H54 (cell line): ENCODE results near the gene CHFR.
"Not testable (repeated sequence)": the region's sequence is repeated elsewhere in the genome, so short reads cannot be mapped to it uniquely, and the experiment has no call there.

Source experiments
- DNase-seq: peaks from one replicate; pipeline ENCODE4 v3.0.0; 2011; ENCODE audit warnings: low spot score, mixed read lengths; ENCODE audit not compliant: insufficient read length
- FAIRE-seq: peaks from 3 replicates; lab custom pipeline; 2011; peaks lifted over from hg19 to GRCh38; lab: Jason Lieb, UNC
- POLR2A ChIP-seq: IDR thresholded peaks from 2 replicates; pipeline ENCODE4 v1.6.1; 2011; ENCODE audit warnings: low read depth, mild to moderate bottlenecking, low read length

Gene CHFR

DNA sequence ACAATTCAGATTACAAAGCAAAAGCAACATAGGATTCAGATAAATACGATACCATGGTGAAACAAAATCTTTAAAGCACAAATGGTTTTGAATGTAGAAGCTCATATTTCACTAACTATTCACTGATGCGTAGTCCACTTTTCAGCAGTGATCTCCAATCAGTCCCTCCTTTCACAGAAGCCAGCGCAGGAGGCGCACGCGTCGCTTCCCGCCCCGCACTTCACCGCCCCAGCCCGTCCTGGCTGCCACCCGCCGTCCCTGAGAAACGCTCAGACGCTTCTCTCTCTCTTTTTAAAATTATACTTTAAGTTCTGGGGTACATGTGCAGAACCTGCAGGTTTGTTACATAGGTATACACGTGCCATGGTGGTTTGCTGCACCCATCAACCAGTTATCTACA lies 19.8 kb upstream of the CHFR start:
- DNase-seq, result no peak
- TF ChIP-seq POLR2A, result no peak
- no peak for FAIRE-seq

GRCh38 chr12:132904718-132905328 lies 17.4 kb upstream of the CHFR start:
- TF ChIP-seq POLR2A, result no peak
- DNase-seq, result no peak
- no peak for FAIRE-seq

DNA sequence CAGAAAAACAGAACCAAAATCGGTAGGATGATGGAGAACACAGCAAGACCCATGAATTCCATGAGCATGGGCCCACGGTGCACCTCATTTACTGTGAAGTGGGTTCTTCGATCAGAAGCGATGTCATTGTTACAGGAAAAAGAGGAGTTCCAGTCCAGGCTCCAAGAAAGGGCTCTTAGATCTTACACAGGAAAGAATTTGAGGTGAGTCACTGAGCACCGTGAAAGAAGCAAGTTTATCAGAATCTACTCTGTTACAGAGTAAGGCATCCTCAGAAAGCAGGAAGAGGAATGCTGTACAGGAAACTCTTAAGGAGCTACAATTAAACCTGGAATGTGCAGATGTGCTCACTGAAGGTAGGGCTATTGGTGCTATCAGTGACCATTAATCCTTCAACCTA lies 11.6 kb upstream of the CHFR start:
- DNase-seq (no peak), FAIRE-seq (no peak)
- TF ChIP-seq POLR2A, result no peak

GRCh38 chr12:132888852-132889251 lies 1.4 kb upstream of the CHFR start:
- DNase-seq, result no peak
- no peak for FAIRE-seq
- TF ChIP-seq POLR2A, result no peak

- no peak for FAIRE-seq
Measured at GRCh38 chr12:132886529-132887477, 602 bp downstream of the CHFR start.

DNA sequence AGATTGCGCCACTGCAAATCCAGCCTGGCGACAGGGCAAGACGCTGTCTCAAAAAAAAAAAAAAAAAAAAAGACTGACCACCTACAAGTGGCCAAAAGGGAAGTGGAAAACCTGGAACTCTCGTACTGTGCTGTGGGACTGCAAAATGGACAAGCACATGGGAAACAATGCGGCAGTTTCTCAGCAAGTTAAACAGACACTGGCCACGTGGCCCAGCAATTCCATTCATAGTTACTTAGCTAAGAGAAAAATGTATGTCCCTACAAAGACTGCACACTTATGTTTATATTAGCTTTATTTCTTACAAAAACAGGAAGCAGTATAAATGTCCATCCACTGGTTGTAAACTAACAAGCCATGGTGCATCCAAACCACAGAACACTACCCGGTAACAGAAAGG lies 5.6 kb downstream of the CHFR start:
- DNase-seq (no peak), FAIRE-seq (no peak)
- no peak for TF ChIP-seq POLR2A

More at GRCh38 chr12:132886529-132887477, 602 bp downstream of the CHFR start:
- no peak for TF ChIP-seq POLR2A
- peak; percentile 23 for DNase-seq

GRCh38 chr12:132874620-132875019 lies 12.8 kb downstream of the CHFR start:
- not testable (repeated sequence) for DNase-seq, FAIRE-seq

DNA sequence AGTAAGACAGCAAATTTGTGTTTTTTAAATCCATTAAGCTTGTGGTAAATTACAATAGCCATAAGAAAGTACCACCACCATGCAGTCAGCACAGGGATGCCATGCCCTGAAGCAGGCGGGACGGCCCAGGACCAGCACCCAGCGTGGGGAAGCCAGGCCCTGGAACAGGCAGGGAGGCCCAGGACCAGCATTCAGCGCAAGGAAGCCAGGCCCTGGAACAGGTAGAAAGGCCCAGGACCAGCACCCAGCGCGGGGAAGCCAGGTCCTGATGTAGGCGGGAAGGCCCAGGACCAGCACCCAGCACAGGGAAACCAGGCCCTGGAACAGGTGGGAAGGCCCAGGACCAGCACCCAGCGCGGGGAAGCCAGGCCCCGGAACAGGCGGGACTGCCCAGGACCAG lies 13.2 kb downstream of the CHFR start:
- TF ChIP-seq POLR2A, result no peak
- DNase-seq, result no peak
- FAIRE-seq, result no peak

GRCh38 chr12:132873724-132874123 lies 13.7 kb downstream of the CHFR start:
- FAIRE-seq (no peak), DNase-seq (no peak)
- TF ChIP-seq POLR2A, result no peak

- no peak for TF ChIP-seq POLR2A
- FAIRE-seq, result no peak
- no peak for DNase-seq
Measured at GRCh38 chr12:132872975-132873421, 14.4 kb downstream of the CHFR start.

- no peak for FAIRE-seq
- no peak for DNase-seq
- no peak for TF ChIP-seq POLR2A
Measured at GRCh38 chr12:132872073-132872855, 15.1 kb downstream of the CHFR start.

DNA sequence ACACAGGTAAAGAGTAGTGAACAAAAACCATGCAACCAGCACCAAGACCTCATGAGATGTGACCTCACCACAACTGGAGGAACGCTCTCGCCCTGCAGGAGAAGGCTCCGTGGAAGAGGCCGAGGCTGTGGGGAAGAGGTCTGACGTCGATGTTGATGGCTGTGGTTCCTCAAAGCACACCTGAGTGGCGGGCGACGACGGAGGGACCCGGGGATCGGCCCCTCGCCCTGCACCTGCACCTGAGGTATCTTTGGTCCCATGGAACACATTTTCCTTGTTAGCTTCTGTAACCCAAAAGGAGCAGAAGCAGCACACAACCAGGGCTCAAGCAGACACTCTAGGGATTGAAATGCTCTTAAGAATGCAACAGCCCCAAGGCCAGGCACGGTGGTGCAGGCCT lies 17.9 kb downstream of the CHFR start:
- FAIRE-seq (no peak), DNase-seq (no peak)
- no peak for TF ChIP-seq POLR2A

DNA sequence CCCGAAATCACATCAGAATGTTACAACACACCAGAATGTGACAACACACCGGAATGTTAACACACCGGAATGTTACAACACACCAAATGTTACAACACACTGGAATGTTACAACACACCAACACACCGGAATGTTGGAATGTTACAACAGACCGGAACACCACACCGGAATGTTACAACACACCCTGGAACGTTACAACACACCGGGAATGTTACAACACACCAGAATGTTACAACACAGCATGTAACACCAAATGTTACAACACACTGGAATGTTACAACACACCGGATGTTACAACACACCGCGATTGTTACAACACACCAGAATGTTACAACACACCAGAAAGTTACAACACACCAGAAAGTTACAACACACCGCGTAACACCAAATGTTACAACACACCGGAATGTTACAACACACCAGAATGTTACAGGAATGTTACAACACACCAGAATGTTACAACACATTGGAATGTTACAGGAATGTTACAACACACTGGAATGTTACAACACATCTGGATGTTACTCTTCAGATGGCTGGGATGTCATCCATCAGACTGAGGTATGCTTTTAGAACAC lies 21.1 kb downstream of the CHFR start:
- FAIRE-seq (no peak), DNase-seq (no peak)
- no peak for TF ChIP-seq POLR2A
